ENCODE data around the gene NCS1. TPM values are rescaled to one million over a fixed set of nuclear protein-coding genes. Genes with fewer than 3 reads are reported as not detected.

NCS1 gene
- total RNA-seq, 2 donors from 2014 or later = 50.8 to 58.3 TPM

GRCh38 chr9:130266236-130267098 lies 94.3 kb downstream of the NCS1 start:
- H3K4me1 ChIP-seq (ENCODE audit: control insufficient read depth in 1 of 2, low read depth in 2 of 2) = peaks cover 6 to 13% of the 10 kb centered on the region in 2 donors
- no peak for TF ChIP-seq CTCF (IDR thresholded peaks at IDR 0.05)
- H3K27me3 ChIP-seq (replicated peaks; ENCODE audit: insufficient read depth) = peaks cover 11% of the 10 kb centered on the region
- no peak overlapping the region for H3K27ac ChIP-seq
- peak; percentile 20 for ATAC-seq (ENCODE audit: insufficient number of reproducible peaks, low FRiP score, low read depth)
- no peak overlapping the region for H3K4me3 ChIP-seq
- no peaks in the 10 kb centered on the region for H3K9me3 ChIP-seq
- no peak for DNase-seq (ENCODE audit: low spot score)
- no peaks in the 10 kb centered on the region for H3K36me3 ChIP-seq

GRCh38 chr9:130267930-130268329 lies 95.7 kb downstream of the NCS1 start:
- Histone ChIP-seq H3K36me3 (no peaks in the 10 kb centered on the region), H3K27me3 (replicated peaks; ENCODE audit: insufficient read depth) (peaks cover 11% of the 10 kb centered on the region), H3K4me3 (no peak overlapping the region), H3K4me1 (ENCODE audit: control insufficient read depth in 1 of 2, low read depth in 2 of 2) (peaks cover 6 to 13% of the 10 kb centered on the region in 2 donors), H3K9me3 (no peaks in the 10 kb centered on the region), H3K27ac (no peak overlapping the region)
- TF ChIP-seq CTCF (IDR thresholded peaks at IDR 0.05) = no peak
- no peak for DNase-seq (ENCODE audit: low spot score)
- no peak for ATAC-seq (ENCODE audit: insufficient number of reproducible peaks, low FRiP score, low read depth)

GRCh38 chr9:130268521-130269211 lies 96.5 kb downstream of the NCS1 start:
- TF ChIP-seq CTCF (IDR thresholded peaks at IDR 0.05) = no peak
- ATAC-seq (ENCODE audit: insufficient number of reproducible peaks, low FRiP score, low read depth) (no peak), DNase-seq (ENCODE audit: low spot score) (no peak)
- Histone ChIP-seq H3K4me1 (ENCODE audit: control insufficient read depth in 1 of 2, low read depth in 2 of 2) (peaks cover 6 to 13% of the 10 kb centered on the region in 2 donors), H3K27ac (no peak overlapping the region), H3K9me3 (no peaks in the 10 kb centered on the region), H3K27me3 (replicated peaks; ENCODE audit: insufficient read depth) (peaks cover 11% of the 10 kb centered on the region), H3K4me3 (no peak overlapping the region), H3K36me3 (no peaks in the 10 kb centered on the region)

GRCh38 chr9:130271473-130271872 lies 99.3 kb downstream of the NCS1 start:
- Histone ChIP-seq H3K4me1 (ENCODE audit: control insufficient read depth in 1 of 2, low read depth in 2 of 2) (no peaks in the 10 kb centered on the region), H3K36me3 (no peaks in the 10 kb centered on the region), H3K27ac (no peak overlapping the region), H3K9me3 (no peaks in the 10 kb centered on the region), H3K27me3 (replicated peaks; ENCODE audit: insufficient read depth) (peaks cover 4% of the 10 kb centered on the region), H3K4me3 (no peak overlapping the region)
- TF ChIP-seq CTCF (IDR thresholded peaks at IDR 0.05) = no peak
- DNase-seq (ENCODE audit: low spot score) (no peak), ATAC-seq (ENCODE audit: insufficient number of reproducible peaks, low FRiP score, low read depth) (no peak)

- no peaks in the 10 kb centered on the region for H3K9me3 ChIP-seq
- no peaks in the 10 kb centered on the region for H3K27me3 ChIP-seq (replicated peaks; ENCODE audit: insufficient read depth)
- no peak overlapping the region for H3K27ac ChIP-seq
- DNase-seq (ENCODE audit: low spot score) (no peak), ATAC-seq (ENCODE audit: insufficient number of reproducible peaks, low FRiP score, low read depth) (no peak)
- TF ChIP-seq CTCF (IDR thresholded peaks at IDR 0.05) = no peak
- H3K4me1 ChIP-seq (ENCODE audit: control insufficient read depth in 1 of 2, low read depth in 2 of 2) = no peaks in the 10 kb centered on the region
- H3K36me3 ChIP-seq = no peaks in the 10 kb centered on the region
- H3K4me3 ChIP-seq = no peak overlapping the region
Measured at GRCh38 chr9:130275156-130275555, 103.0 kb downstream of the NCS1 start.

Data from thoracic aorta (tissue), 2 donors.